ENCODE results near the gene IRX4.

Gene IRX4

DNA sequence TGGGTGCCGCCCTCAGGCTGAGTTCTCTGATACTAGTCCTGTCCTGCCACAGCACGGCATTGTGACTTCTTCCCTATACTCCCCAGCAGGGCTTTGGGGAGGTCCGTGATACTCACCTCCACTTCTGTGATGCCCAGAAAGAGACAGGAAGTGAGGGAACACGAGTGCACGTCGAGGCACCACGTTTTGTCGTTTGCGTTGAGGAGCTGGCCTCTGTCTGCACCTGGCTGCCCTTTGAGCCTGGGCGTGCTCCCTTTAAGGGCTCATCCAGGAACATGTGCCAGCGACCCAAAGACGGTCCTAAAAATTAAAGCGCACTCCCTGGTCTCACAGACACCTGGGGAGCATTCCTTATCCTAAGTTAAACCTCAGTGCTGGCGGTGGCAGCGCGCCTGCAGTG lies 8.7 kb upstream of the IRX4 start:
- no peak for DNase-seq (ENCODE audit: low read depth)

DNA sequence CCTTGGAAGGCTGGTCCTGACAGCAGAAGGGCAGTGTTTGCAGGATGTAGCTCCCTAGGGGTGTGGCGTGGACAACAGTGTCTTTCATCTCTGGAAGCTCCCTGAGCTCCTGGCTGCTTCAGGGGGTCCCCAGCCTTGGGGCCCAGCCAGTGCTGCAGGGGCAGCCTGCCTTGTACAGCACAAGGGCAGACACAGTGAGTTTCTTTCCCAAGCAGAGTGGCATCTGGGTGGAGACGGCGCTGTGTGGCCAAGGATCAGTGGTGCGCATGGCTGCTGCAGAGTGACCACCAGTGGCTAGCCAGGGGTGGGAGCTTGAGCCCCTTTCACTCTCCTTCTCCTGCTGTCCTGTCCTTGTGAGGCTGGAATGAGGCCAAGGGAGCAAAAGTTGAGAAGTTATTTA lies 7.6 kb upstream of the IRX4 start:
- DNase-seq (ENCODE audit: low read depth): no peak

DNA sequence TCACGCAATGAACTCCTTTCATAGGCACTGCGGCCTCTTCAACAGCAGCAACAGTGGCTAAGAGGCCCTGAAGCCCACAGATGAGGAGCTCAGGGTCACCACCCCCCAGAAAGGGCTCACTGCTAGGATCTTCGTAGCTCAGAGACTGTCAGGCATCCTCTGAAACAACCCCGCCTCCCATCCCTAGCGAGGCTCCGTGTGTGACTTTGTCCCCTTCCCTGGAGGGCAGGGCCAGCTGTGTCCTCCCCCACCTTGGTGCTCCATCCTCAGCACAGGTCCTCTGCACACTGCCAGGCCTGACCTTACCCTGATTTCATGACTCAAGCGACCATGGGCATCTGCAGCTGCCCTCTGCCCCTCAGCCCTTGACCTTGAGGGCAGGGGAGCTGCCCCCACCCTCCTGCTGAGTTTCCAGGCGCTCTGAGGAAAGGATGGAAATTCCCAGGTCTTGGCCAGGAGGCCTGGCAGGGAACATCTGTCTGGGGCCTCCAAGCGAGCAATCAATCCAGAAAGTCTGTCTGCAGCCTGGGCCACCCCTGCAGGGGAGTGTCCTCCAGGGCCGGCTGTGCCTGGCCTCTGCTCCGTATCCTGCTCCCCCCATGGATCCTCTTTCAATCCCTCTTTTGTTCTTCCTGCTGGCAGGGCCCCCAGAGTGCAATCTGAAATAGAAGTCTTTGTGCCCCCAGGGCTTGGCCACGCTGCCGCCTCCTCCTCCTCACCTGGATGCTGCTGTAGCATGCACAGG lies 6.8 kb upstream of the IRX4 start:
- DNase-seq (ENCODE audit: low read depth): no peak

DNA sequence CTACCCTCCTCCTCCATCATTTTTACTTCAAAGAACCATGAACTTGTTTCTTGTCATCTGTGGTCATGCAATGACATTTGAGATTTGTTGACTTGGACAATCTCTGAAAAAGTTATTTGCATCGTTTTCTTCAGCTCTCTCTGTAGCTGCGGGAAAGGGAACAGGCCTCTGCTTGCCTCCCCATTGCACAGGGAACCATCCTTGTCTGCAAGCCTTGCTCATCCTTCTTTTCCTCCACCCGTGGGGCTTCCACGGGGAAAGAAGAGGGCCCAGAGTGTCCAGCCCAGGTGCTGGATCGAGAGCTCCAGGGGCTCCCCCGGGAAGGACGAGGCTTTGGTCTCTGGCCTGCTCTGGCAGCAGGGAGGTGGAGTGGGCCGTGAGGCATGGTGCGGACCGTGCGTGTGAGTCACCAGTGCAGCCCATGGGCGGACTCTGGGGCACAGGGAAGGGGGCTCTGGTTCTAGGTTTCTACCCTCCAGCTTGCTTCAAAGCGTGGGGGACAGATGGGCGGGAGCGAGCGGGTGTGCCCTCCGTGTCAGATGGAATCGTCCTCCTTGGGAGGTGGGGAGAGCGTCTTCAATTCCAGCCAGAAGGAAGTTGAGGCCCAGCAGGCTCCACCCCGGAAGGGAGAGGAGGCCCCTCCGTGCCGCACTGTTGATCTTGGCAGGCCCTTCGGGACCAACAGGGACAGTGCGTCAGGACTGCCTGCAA lies 6.0 kb upstream of the IRX4 start:
- no peak for DNase-seq (ENCODE audit: low read depth)

DNA sequence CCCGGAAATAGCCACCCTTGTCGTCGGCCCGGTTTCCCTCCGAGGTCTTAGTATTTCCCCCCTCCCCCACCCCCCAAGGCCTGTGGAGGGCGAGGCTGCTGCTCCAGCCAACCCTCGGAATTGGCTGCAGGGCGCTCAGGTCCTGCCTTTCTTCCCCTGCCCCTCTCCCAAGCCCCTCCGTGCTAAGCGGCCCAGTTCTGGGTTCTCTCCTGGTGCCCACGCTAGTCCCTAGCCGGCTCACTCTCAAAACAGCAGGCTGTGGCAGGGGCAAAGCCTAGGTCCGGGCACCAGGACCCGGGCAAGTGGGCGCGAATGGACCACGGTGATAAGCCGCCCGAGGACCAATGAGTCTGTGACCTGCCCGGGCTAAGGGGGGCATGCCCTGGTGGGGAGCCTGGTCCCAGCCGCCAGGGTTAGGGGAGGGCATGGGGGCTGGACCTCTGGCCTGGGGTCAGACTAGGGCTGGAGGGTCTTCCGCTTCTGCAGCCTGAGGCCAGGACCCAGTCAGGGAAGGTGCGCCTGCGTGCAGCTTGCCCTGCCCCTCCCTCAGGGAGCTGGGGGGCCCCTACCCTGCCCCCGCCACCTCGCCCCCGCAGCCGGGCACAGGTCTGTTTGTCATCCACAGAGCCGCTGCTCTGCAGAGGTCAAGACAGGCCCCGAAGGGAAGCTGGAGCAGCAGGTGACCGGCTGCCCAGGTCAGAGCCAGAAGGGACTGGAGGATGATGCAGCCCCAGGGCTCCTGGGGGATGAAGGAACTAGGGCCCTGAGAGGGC lies 5.0 kb upstream of the IRX4 start:
- DNase-seq (ENCODE audit: low read depth): no peak

DNA sequence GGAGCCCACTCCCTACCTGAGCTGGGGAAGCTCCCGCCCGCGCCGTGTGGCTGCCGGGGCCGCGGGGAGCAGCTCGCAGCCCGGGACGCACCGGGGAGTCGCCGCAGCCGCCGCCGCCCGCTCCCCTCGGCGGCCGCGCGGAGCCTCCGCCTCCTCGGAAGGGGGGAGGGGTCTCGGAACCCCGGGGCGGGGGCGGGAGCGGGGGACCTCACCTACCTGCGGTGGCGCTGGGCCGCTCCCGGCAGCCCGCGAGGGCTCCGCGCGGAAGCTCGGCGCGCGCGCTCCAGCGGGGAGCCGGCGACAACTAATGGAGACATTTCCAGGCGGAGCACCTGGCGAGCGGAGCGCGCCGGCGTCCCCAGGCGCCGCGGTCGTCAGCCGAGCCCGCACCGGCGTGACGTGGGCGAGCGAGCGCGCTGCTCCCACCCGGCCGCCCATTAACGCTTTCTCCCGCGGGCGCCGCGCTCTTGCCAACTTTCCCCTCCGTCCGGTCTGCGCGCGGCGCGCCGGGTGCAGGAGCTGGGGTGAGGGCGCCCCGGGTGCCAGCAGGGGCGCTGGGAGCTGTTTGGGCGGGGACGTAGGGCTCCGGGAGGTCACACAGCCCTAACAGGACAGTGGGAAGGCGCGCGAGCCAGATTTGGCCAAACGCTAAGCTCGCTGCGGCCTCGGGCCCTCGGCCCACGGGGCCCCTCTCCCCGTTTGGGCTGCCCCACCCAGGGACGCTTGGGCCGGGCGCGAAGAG lies 4.3 kb upstream of the IRX4 start:
- DNase-seq (ENCODE audit: low read depth): no peak

DNA sequence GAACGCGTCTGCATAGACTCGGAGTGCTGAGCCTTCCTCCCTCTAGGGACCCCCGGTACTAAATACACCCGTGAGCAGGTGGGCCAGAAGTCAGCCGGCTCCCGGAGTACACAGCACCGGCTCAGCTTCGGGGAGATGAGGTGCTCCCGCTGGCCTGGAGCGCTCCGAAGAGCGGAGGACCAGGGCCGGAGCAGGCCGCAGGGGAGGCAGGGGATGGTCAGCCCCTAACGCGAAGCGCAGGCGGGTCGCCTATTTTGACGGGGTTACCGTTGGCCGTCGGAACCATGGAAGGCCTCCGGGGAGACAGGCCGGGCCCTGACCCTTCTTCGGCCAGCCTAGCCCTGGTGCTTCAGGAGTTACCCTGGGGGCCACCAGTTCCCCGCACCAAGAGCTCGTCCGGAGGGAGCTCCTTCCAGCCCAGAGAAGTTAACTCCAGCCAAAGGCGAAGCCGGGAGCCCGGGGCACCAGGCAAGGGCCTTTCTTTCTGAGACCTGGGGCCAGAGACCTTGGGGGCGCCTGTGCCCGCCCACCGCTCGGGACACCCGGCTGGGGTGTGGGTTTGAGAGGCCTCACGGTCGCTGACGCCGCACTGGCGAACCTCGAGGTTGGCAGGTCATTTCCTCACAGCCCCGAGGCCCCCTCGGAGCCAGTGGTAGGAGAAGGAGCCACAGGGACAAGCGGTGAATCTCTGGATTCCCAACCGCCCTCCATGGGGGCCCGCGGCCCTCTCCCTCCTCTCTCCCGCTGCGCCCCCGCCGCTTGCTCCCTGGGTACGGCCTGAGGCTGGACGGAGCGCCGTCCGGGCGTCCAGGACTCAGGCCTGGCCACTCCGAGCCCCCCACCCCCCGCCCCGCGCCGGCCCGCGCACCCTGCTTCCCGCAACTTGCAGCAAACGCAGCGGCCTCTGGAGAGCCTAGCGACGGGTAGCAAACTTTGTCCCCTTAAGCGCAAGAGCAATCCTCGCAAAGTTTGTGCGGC lies 3.4 kb upstream of the IRX4 start:
- DNase-seq (ENCODE audit: low read depth): no peak

DNA sequence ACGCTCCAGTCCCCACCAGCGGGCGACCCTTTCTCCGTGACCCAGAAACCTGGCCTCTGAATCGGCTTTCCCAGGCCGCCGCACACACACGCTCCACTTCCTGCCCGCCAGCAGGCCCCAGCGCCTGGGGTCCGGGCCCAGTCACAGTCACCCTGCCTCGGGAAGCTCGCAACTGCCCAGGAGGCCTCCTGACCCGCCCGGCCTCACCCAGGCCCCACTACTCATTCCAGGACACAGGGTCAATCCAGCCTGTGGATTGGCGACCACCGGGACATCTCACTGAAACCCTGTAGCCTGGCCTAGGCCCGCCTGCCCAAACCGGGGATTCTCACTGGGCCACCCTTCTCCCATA lies 2.7 kb upstream of the IRX4 start:
- DNase-seq (ENCODE audit: low read depth): no peak

DNA sequence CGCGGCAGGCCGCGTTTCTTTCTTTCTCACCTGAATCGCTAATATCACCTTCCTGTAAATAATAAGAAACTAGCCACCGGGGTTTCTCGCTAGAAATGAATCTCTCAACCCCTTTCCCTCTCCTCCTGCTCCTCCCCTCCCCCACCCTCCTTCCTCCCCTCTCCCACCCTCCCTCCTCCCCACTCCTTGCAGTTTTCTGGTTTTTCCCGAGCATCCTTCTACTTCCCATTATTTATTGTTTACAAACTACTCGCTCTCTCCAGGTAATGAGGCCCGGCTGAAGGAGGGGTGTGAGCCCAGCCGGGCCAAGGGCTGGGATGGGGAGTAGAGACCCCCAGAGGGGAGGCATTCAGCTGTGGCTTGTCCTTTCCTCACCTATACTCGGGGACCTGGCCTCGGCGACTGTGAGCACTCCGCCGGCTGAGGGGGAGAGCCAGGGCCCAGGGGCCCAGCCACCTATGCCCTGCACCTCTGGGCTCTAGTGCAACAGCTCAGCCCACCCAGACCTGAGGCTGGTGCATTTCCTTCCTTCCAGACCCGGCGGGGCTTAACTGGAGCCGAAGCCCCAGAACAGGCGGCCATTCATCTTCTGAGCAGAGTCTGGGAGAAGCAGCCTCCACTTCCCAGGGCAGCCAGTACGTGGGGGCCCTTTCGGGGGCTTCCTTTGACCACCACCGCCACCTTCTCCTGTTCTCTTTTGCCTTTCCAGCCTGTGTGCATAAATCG lies 2.1 kb upstream of the IRX4 start:
- no peak for DNase-seq (ENCODE audit: low read depth)

DNA sequence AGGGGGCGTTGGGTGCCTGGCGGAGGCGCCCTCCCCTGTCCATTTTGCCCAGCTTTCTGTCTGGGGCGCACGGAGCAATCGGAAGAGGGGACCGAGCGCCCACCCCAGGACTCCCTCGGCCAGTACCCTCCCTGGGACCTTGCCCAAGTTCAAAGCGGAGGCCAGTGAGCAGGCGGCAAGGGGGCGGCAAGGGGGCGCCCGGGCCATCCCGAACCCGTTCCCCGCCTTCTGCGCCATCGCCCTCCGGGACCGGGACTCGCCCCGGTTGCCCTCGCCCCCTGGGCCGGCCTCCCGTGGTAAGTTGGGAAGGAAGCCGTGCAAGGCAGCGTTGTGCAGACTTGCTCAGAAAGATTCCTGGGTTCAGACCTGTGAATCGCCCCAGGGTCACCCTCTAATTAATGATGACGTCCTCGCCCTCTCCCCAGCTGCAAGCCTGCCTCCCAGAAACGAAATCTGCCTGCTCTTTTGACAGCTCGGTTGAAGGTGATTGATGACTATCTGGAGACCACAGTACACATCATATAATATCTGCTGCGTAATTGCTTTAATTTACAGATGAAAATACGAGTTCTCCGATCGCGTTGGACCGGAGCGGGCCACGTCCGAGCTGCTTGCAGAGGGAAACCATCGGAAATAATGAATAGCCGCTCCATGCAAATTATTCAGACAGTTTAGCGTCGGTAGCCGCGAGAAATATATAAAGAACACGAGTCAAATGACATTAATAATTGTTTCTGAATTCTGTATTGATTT lies 1.4 kb upstream of the IRX4 start:
- DNase-seq (ENCODE audit: low read depth): no peak

DNA sequence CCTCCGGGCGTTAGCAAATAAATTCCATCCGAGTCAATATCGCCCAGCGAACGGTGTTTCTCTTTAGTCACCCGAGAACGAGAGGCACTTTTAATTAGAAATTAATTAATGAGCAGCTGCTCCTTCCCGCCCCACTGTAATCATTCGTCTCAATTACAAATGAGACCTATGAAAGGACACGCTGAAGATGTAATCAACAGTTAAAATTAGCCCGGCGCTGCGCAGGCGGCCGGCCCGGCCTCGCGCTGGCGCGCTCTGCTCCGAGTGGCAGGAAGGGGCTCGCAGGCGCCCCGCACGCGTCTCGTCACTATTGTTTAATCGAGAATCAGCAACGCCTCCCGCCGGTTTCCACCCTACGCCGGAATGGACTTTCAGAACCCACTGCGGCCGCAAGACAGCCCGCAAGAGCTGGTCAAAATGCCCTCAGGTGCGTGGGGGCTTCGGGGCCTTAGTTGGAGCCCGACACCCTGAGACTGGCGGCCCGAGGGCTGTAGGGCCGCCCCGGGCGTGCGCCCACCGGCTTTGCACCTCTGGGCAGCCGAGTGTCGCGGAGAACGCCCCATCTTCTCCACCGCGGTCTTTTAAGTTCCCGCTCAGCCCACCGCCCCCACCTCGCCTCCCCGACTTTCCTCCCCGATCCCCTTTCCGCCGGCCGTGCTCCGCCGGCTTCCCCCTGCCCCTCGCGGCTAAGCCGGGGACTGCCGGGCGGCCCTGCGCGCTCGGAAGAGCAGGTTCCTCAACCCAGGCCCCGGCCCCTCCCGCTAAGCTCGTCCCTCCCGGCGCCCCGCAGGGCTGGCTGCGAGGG lies 597 bp upstream of the IRX4 start:
- DNase-seq (ENCODE audit: low read depth): no peak

DNA sequence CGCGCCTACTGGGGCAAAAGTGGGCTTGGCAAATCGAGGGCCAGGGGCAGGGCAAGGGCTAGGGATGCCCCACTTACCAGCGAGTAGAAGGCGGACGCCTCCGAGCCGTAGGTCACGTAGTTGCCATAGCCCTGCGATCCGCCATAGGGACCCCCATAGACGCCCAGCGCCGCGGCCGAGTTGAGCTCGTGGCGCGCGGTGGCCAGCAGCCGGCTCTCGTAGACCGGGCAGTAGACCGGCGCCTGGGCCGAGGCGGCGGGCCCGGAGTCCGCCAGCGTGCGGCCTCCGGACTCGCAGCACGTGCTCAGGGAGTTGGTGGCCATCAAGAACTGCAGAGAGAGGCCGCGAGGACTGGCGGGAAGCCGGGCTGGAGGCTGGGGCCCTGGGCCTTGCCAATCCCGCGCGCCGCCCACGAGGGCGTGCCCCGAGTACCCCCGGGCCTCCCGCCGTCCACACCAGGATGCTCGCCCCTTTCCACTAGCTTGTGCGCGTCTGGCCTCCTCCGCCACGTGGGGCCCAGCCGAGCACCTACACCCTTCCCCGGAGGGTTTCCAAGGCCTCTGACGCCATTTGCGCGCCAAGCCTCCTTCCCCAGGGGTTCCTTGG lies 891 bp downstream of the IRX4 start:
- no peak for DNase-seq (ENCODE audit: low read depth)

DNA sequence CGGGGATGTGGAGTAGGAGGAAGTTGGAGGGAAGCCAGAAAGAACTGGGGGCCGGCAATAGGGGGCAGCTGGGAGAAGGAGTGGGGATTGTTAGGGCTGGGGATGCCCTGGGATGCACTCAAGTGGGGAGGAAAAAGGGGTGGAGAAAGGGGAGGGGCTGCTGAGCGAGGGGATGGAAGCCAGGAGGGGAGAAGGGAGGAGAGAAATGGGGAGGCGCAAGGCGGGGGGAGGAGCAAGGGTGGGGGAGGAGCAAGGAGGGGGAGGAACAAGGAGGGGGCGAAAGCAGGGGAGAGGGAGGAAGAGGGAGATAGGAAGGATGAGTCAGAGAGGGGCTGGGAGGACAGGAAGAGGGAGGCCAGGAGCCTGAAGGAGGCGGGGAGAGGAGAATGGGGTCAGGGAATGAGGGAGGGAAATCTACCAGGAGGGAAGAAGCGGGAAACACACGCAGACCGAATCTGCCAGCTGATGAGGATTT lies 1.6 kb downstream of the IRX4 start:
- no peak for DNase-seq (ENCODE audit: low read depth)

DNA sequence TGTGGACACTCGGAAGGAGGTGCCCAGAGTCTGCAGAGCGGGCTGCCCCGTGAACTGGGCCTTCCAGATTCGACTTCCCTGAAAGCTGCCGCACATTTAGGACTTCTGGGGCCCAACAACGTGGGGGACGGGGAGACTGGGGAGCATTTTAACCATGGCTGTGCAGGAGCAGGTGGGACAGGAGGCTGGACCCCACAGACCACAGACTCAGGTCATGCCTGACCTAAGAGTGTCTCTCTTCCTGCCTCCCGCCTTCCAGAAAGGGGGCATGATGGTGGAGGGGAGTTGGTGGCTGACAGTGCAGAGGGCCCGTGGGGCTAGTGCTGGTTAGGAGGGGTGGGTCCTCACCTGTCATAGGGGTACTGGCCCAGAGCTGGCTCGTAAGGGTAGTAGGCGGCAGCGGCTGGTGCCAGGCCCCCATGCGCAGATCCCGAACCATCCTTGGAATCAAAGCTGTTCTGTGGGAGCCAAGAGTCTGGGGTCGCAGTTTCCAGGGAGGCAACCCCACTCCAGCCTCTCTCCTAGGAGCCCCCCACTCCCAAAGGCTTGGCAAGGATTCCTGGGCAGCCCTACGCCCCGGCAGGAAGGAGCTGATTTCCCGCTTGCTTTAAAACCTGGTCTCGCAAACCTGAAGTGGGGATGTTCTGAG lies 2.2 kb downstream of the IRX4 start:
- DNase-seq (ENCODE audit: low read depth): no peak

DNA sequence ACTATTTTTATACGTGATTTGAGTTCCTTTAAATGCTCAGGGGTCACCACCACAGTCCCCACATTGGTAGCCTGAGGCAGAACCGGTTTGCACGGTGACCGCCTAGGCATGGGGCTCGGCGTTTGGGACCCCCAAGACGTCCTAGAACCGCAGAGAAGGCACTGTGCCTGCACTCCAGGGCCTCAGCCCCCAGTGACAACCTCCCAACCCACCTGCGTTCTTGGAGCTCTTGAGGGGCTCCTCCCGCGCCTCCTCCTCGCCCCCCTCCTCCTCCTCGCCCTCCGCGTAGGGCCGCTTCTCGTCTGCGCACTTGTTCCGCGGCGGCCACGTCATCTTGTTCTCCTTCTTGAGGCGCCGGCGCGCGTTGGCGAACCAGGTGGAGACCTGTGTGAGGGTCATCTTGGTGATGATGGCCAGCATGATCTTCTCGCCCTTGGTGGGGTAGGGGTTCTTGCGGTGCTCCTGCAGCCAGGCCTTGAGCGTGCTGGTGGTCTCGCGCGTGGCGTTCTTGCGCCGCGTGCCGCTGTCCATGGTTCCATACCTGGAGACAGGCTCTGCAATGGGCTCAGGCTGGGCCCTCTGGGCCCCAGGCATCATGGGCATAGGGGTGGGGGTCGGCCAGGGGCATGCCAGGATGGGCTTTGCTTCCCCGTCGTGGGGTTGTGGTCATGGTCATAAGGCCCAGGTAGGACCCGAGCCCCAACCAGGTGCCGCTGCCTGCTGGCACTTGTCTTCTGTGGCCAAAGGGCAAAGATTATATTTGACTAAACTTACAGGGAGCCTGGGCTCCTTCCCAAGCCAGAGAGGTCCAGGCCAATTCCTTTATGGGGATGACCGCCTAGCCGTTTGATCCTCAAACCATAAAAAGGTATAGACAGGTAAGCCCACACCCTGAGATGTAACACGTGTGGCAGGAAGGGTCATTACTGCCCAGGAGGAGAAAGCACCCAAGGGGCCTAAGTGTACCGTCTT lies 3.1 kb downstream of the IRX4 start:
- DNase-seq (ENCODE audit: low read depth): no peak

DNA sequence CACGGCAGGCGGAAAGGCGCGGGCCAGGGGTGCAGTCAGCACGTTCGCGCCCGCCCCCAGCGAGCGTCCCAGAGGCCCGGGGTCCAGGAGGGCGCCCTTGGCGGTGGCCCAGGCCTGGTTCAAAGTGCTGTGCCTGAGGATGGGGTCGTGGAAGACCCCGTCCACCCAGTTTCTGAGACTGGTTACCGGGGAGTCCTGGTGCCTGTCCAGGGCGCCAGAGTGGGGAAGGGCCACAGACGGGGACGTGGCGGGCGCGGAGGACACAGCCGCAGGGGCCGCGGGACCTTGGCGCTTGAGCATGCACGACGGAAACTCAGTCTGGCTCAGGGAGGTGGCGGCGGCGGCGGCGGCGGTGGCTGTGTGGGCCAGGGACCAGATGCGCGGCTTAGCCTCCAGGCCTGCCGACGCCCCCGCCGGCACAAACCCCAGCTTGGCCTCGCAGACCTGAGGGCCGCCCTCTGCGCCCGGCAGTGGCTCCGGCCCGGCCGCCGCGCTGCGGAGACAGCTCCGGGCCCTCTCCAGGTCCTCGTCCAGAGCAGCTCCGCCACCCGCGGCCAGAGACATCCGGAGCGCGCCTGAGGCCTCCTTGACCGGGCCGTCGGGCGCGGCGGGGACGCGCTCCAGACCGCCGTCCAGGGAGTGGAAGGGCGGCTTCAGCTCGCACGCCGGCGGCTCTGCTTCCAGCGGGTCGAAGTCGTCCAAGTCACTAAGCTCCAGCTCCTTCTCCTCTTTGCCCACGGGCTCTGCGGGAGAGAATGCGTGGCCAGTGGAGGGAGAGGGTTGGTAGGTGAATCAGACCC lies 4.5 kb downstream of the IRX4 start:
- DNase-seq (ENCODE audit: low read depth): no peak

Data from T follicular helper cell (primary cell).